Mesenchymal stem cell (in vitro differentiated cells and primary cell): Measurements from ENCODE around the gene GPR158.

Experiments used
- DNase-seq: peaks from one replicate; pipeline ENCODE4 v3.0.0-alpha.2; 2013
- H2AFZ ChIP-seq: one replicate; pipeline ENCODE4 v1.6.1; 2013; ENCODE audit warnings: low read depth, mild to moderate bottlenecking, control low read depth, inconsistent platforms, low read length, moderate library complexity
- H2AK5ac ChIP-seq: 2 replicates; pipeline ENCODE4 v1.6.1; 2013; ENCODE audit warnings: low read length, moderate library complexity, mild to moderate bottlenecking, inconsistent platforms; ENCODE audit not compliant: severe bottlenecking
- H2BK120ac ChIP-seq: one replicate; pipeline ENCODE4 v1.6.1; 2013; ENCODE audit warnings: low read depth, mild to moderate bottlenecking, inconsistent platforms, low read length, moderate library complexity
- H2BK12ac ChIP-seq, 2 experiments: one replicate each; pipeline ENCODE4 v1.6.1; 2013; ENCODE audit warnings: inconsistent platforms in 2 of 2, low read length in 2 of 2, mild to moderate bottlenecking in 2 of 2, moderate library complexity in 2 of 2, control low read depth in 1 of 2
- H2BK15ac ChIP-seq: one replicate; pipeline ENCODE4 v1.6.1; 2013; ENCODE audit warnings: mild to moderate bottlenecking, low read depth, inconsistent platforms; ENCODE audit not compliant: poor library complexity, severe bottlenecking
- H2BK5ac ChIP-seq: 2 replicates; pipeline ENCODE4 v1.6.1; 2013; ENCODE audit warnings: low read depth, mild to moderate bottlenecking, low read length, control low read depth, inconsistent platforms; ENCODE audit not compliant: poor library complexity, severe bottlenecking
- H3K14ac ChIP-seq, 2 experiments: one replicate each; pipeline ENCODE4 v1.6.1; 2013; ENCODE audit warnings: inconsistent platforms in 2 of 2, low read length in 2 of 2, control low read depth in 1 of 2, mild to moderate bottlenecking in 1 of 2, moderate library complexity in 1 of 2
- H3K18ac ChIP-seq, 2 experiments: one replicate each; pipeline ENCODE4 v1.6.1; 2013; ENCODE audit warnings: inconsistent platforms in 2 of 2, low read length in 2 of 2, control low read depth in 1 of 2, low read depth in 1 of 2, mild to moderate bottlenecking in 1 of 2
- H3K23ac ChIP-seq, 2 experiments: one replicate each; pipeline ENCODE4 v1.6.1; 2013; ENCODE audit warnings: inconsistent platforms in 2 of 2, low read length in 2 of 2, mild to moderate bottlenecking in 2 of 2, moderate library complexity in 2 of 2, control low read depth in 1 of 2
- H3K27ac ChIP-seq: 2 replicates; pipeline ENCODE4 v1.5.1; 2013; ENCODE audit warnings: mild to moderate bottlenecking, moderate library complexity, low read length, control low read depth, inconsistent platforms; ENCODE audit not compliant: poor library complexity, severe bottlenecking
- H3K27me3 ChIP-seq, 2 experiments: 2 replicates each; pipeline versions ENCODE4 v1.6.1 to v1.7.0; 2013; ENCODE audit warnings: low read length in 2 of 2, mild to moderate bottlenecking in 2 of 2, moderate library complexity in 2 of 2, control low read depth in 1 of 2, inconsistent platforms in 1 of 2; ENCODE audit not compliant: control insufficient read depth in 1 of 2, insufficient read depth in 1 of 2
- H3K36me3 ChIP-seq, 2 experiments: 2 replicates each; pipeline versions ENCODE4 v1.6.1 to v1.7.0; 2013; ENCODE audit warnings: low read length in 2 of 2, control low read depth in 1 of 2, inconsistent platforms in 1 of 2, low read depth in 1 of 2, mild to moderate bottlenecking in 1 of 2; ENCODE audit not compliant: insufficient read depth in 2 of 2, control insufficient read depth in 1 of 2
- H3K4ac ChIP-seq, 2 experiments: one replicate each; pipeline ENCODE4 v1.6.1; 2013; ENCODE audit warnings: inconsistent platforms in 2 of 2, low read length in 2 of 2, mild to moderate bottlenecking in 2 of 2, moderate library complexity in 2 of 2, control low read depth in 1 of 2, low read depth in 1 of 2
- H3K4me1 ChIP-seq: 2 replicates; pipeline ENCODE4 v1.6.1; 2013; ENCODE audit warnings: low read depth, low read length, control low read depth; ENCODE audit not compliant: control insufficient read depth, insufficient read depth
- H3K4me2 ChIP-seq: 2 replicates; pipeline ENCODE4 v1.6.1; 2013; ENCODE audit warnings: low read length, mild to moderate bottlenecking, inconsistent platforms; ENCODE audit not compliant: poor library complexity, severe bottlenecking
- H3K4me3 ChIP-seq, 2 experiments: 2 replicates each; pipeline versions ENCODE4 v1.5.1 to v1.7.0; 2013; ENCODE audit warnings: low read length in 2 of 2, mild to moderate bottlenecking in 2 of 2, control low read depth in 1 of 2, low read depth in 1 of 2; ENCODE audit not compliant: insufficient read depth in 1 of 2
- H3K79me1 ChIP-seq: replicated peaks from 2 replicates; pipeline ENCODE4 v1.6.1; 2013; ENCODE audit warnings: mild to moderate bottlenecking, control low read depth, low read length, inconsistent platforms; ENCODE audit not compliant: poor library complexity, severe bottlenecking
- H3K9ac ChIP-seq: 2 replicates; pipeline ENCODE4 v1.7.0; 2013; ENCODE audit warnings: mild to moderate bottlenecking, low read length, moderate library complexity
- H3K9me3 ChIP-seq: 2 replicates; pipeline ENCODE4 v1.7.0; 2013; ENCODE audit warnings: mild to moderate bottlenecking, low read length; ENCODE audit not compliant: control insufficient read depth
- H4K8ac ChIP-seq: one replicate; pipeline ENCODE4 v1.6.1; 2013; ENCODE audit warnings: inconsistent platforms, mild to moderate bottlenecking, low read length, moderate library complexity
- H4K91ac ChIP-seq: one replicate; pipeline ENCODE4 v1.6.1; 2013; ENCODE audit warnings: mild to moderate bottlenecking, low read length, inconsistent platforms
- WGBS: methylation state at CpG from one replicate; pipeline ENCODE4 v1.1.7; 2013; ENCODE audit warnings: mixed read lengths; 5-methylcytosine and 5-hydroxymethylcytosine counted together

GPR158 gene

GRCh38 chr10:25280573-25280972 is 105.8 kb downstream of the GPR158 start:
- Histone ChIP-seq H3K4me3 (no peak overlapping the region), H2AFZ (no peak overlapping the region), H3K14ac (no peak overlapping the region), H3K4me2 (no peak overlapping the region), H3K36me3 (no peaks in the 10 kb centered on the region), H2BK15ac (no peak overlapping the region), H4K8ac (no peak overlapping the region), H3K4me1 (no peaks in the 10 kb centered on the region), H3K27ac (no peak overlapping the region), H3K9ac (no peak overlapping the region), H2AK5ac (no peak overlapping the region), H3K79me1 (no peaks in the 10 kb centered on the region), H4K91ac (no peak overlapping the region), H2BK5ac (no peak overlapping the region), H3K9me3 (peaks cover 53% of the 10 kb centered on the region), H2BK120ac (no peak overlapping the region), H2BK12ac (no peak overlapping the region), H3K27me3 (no peaks in the 10 kb centered on the region), H3K18ac (no peak overlapping the region), H3K23ac (no peak overlapping the region), H3K4ac (no peak overlapping the region)
- no peak for DNase-seq
- 81% methylated on average over 3 of the region's 7 CpGs for WGBS

- Histone ChIP-seq H3K4ac (no peak overlapping the region), H3K23ac (no peak overlapping the region), H4K8ac (no peak overlapping the region), H3K14ac (no peak overlapping the region), H3K79me1 (no peaks in the 10 kb centered on the region), H3K18ac (no peak overlapping the region), H3K9ac (no peak overlapping the region), H3K4me1 (no peaks in the 10 kb centered on the region), H2BK15ac (no peak overlapping the region), H2AFZ (no peak overlapping the region), H4K91ac (no peak overlapping the region), H2AK5ac (no peak overlapping the region), H2BK12ac (no peak overlapping the region), H2BK120ac (no peak overlapping the region), H3K4me2 (no peak overlapping the region), H3K4me3 (no peak overlapping the region), H3K27me3 (no peaks in the 10 kb centered on the region), H3K36me3 (no peaks in the 10 kb centered on the region), H2BK5ac (no peak overlapping the region), H3K27ac (no peak overlapping the region), H3K9me3 (peaks cover 31% of the 10 kb centered on the region)
- WGBS, result no CpG with 5 or more reads among the region's 2 CpGs
- no peak for DNase-seq
Measured at GRCh38 chr10:25285809-25286208, 111.0 kb downstream of the GPR158 start.

GRCh38 chr10:25288181-25288580 is 113.4 kb downstream of the GPR158 start:
- no peak overlapping the region for H3K4ac ChIP-seq

DNA sequence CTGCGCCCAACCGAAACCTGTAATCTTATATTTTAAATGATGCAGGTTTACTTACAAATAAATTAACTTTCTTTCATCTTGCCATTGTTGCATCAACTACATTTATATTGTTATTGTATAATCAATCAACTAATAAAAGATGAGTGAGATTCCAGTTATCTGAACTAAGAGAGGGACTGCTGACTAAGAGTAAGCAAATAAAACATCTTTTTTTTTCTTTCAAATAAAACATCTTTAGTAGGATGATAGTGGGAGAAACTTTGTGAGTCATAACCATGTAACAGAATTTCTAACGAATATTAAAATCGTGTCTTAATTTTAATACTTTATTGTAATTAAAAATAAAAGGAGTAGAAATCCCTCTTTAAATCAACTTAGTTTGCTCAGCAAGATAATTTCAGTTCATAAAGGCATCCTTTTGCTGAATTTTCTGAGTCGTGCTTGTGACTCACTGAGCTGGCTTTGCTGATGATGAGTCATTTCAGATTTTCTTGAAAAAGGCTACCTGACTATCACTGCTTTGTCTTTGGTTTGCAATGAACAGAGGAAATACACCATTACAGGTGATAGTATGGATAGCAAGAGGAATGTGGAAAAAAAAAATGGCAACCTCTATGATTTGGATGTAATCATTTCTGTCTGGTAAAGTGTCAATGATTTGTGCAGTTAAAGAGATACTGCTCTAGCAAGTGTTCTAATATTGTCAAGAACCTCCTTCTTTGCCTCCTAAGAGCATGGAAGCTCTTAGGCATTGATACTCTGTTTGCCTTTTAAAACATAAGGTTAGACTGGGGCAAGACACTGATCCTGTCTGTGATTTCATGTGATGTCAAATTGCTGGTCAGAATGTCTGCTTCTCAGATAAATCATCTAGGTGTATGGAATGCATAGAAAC is 119.5 kb downstream of the GPR158 start:
- Histone ChIP-seq H2BK15ac (no peak overlapping the region), H4K91ac (no peak overlapping the region)

More at GRCh38 chr10:25288181-25288580, 113.4 kb downstream of the GPR158 start:
- H3K4me1 ChIP-seq, result no peaks in the 10 kb centered on the region
- no peak overlapping the region for H3K23ac ChIP-seq
- H3K4me3 ChIP-seq, result no peak overlapping the region
- H2BK5ac ChIP-seq, result no peak overlapping the region
- H3K14ac ChIP-seq, result no peak overlapping the region
- no peak overlapping the region for H4K91ac ChIP-seq
- no peak overlapping the region for H3K27ac ChIP-seq
- no peaks in the 10 kb centered on the region for H3K36me3 ChIP-seq
- H3K79me1 ChIP-seq, result no peaks in the 10 kb centered on the region
- H3K18ac ChIP-seq, result no peak overlapping the region
- H2BK120ac ChIP-seq, result no peak overlapping the region
- no peak overlapping the region for H3K4me2 ChIP-seq
- peaks cover 31% of the 10 kb centered on the region for H3K9me3 ChIP-seq
- H2AK5ac ChIP-seq, result no peak overlapping the region
- H3K27me3 ChIP-seq, result no peaks in the 10 kb centered on the region
- no peak for DNase-seq
- H2BK15ac ChIP-seq, result no peak overlapping the region
- H4K8ac ChIP-seq, result no peak overlapping the region
- no CpG with 5 or more reads among the region's 1 CpG for WGBS
- no peak overlapping the region for H2AFZ ChIP-seq
- no peak overlapping the region for H3K9ac ChIP-seq
- H2BK12ac ChIP-seq, result no peak overlapping the region

More for the DNA sequence above, 119.5 kb downstream of the GPR158 start:
- Histone ChIP-seq H3K9ac (no peak overlapping the region), H3K18ac (no peak overlapping the region), H3K79me1 (no peaks in the 10 kb centered on the region), H3K36me3 (no peaks in the 10 kb centered on the region), H2BK120ac (no peak overlapping the region), H3K4ac (no peak overlapping the region), H3K9me3 (no peaks in the 10 kb centered on the region), H3K4me1 (no peaks in the 10 kb centered on the region), H3K14ac (no peak overlapping the region), H3K23ac (no peak overlapping the region), H3K27me3 (no peaks in the 10 kb centered on the region), H3K4me2 (no peak overlapping the region), H3K27ac (no peak overlapping the region), H4K8ac (no peak overlapping the region), H2AFZ (no peak overlapping the region), H3K4me3 (no peak overlapping the region), H2BK5ac (no peak overlapping the region), H2AK5ac (no peak overlapping the region), H2BK12ac (no peak overlapping the region)
- WGBS, result 9% methylated on average over 1 of the region's 5 CpGs
- DNase-seq, result peak; percentile 2
